HCT116 (cell line): ENCODE measurements around the gene PCSK6.

Source experiments
- CEBPB ChIP-seq: IDR thresholded peaks from 2 replicates; pipeline ENCODE4 v1.6.1; 2012; ENCODE audit warnings: low read depth
- CTCF ChIP-seq, 3 experiments: fragments of 200-600 bp in 1 of 3; sonication (generic) in 1 of 3; IDR thresholded peaks in 2 of 3; conservative IDR thresholded peaks in 1 of 3; 2 replicates each; pipeline ENCODE4 v1.5.1; 2012 to 2017; ENCODE audit warnings: low read depth in 2 of 3, low read length in 2 of 3, antibody characterized with exemption in 1 of 3, borderline replicate concordance in 1 of 3, control low read depth in 1 of 3, mild to moderate bottlenecking in 1 of 3, mixed read lengths in 1 of 3, mixed run types in 1 of 3, moderate library complexity in 1 of 3; ENCODE audit not compliant: insufficient read depth in 1 of 3
- EGR1 ChIP-seq: IDR thresholded peaks from 2 replicates; pipeline ENCODE4 v1.6.1; 2012; ENCODE audit warnings: low read depth
- EZH2phosphoT487 ChIP-seq: fragments of 200-600 bp; IDR thresholded peaks from 2 replicates; pipeline ENCODE4 v1.6.1; 2018; ENCODE audit warnings: antibody characterized with exemption, borderline replicate concordance
- JUND ChIP-seq: IDR thresholded peaks from 2 replicates; pipeline ENCODE4 v1.6.1; 2012
- MAX ChIP-seq: IDR thresholded peaks from 2 replicates; pipeline ENCODE4 v1.6.1; 2012
- POLR2A ChIP-seq: IDR thresholded peaks from 2 replicates; pipeline ENCODE4 v1.7.0; 2011; ENCODE audit warnings: borderline replicate concordance; ENCODE audit not compliant: insufficient read depth, insufficient read length; ENCODE audit errors: extremely low read depth
- POLR2AphosphoS5 ChIP-seq: IDR thresholded peaks from 2 replicates; pipeline ENCODE4 v1.6.1; 2011; ENCODE audit warnings: mild to moderate bottlenecking, low read depth, low read length, moderate library complexity
- RAD21 ChIP-seq: IDR thresholded peaks from 2 replicates; pipeline ENCODE4 v1.6.1; 2012; ENCODE audit warnings: low read depth, mild to moderate bottlenecking
- SP1 ChIP-seq: IDR thresholded peaks from 2 replicates; pipeline ENCODE4 v1.6.1; 2012; ENCODE audit warnings: low read depth
- YY1 ChIP-seq: IDR thresholded peaks from 2 replicates; pipeline ENCODE4 v1.6.1; 2011; ENCODE audit warnings: low read length, low read depth, moderate library complexity, mild to moderate bottlenecking; ENCODE audit not compliant: insufficient replicate concordance; ENCODE audit errors: extremely low read depth
- ZBTB33 ChIP-seq: IDR thresholded peaks from 2 replicates; pipeline ENCODE4 v1.6.1; 2011; ENCODE audit warnings: mild to moderate bottlenecking, low read length, moderate library complexity; ENCODE audit not compliant: insufficient replicate concordance; ENCODE audit errors: extremely low read depth
- TF ChIP-seq, protein P1 (sequence below): IDR thresholded peaks from 2 replicates; pipeline ENCODE4 v1.6.1; 2012

GRCh38 chr15:101317336-101317872 is 172.1 kb downstream of the PCSK6 start:
- TF ChIP-seq CTCF (IDR thresholded peaks at IDR 0.05 in 2 of 3, conservative IDR thresholded peaks at IDR 0.05 in 1 of 3; ENCODE audit: borderline replicate concordance in 1 of 3, insufficient read depth in 1 of 3, low read depth in 2 of 3, low read length in 2 of 3) (no peak), MAX (no peak), JUND (no peak), POLR2A (no peak), POLR2AphosphoS5 (no peak), EZH2phosphoT487 (no peak), CEBPB (no peak), ZBTB33 (no peak), RAD21 (no peak), EGR1 (no peak), SP1 (no peak), YY1 (no peak)
- TF ChIP-seq, protein P1, sequence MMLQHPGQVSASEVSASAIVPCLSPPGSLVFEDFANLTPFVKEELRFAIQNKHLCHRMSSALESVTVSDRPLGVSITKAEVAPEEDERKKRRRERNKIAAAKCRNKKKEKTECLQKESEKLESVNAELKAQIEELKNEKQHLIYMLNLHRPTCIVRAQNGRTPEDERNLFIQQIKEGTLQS: no peak
